ENCODE data around the gene FAM229A.

Gene FAM229A

GRCh38 chr1:32335790-32336590 lies 26.3 kb downstream of the FAM229A start, which contains the start of gene MARCKSL1:
Gene MARCKSL1, minus strand, starts transcription at chr1:32336233. Its CDS starts 200 bp downstream, at chr1:32336033.
- TF ChIP-seq REST (IDR thresholded peaks at IDR 0.05; ENCODE audit: low read depth) (no peak), EGR1 (IDR thresholded peaks at IDR 0.05) (no peak; the same call in 1 of the 2 replicates), TCF12 (IDR thresholded peaks at IDR 0.05; ENCODE audit: low read depth) (no peak), TAF1 (IDR thresholded peaks at IDR 0.05; ENCODE audit: low read depth) (peak; percentile 81), NFIC (IDR thresholded peaks at IDR 0.05) (peak; percentile 31; the same call in 1 of the 2 replicates), RAD21 (IDR thresholded peaks at IDR 0.05; ENCODE audit: low read depth) (no peak), YY1 (IDR thresholded peaks at IDR 0.05; ENCODE audit: low read depth) (no peak), MAX (IDR thresholded peaks at IDR 0.05) (0 out of 2 replicates have a peak, but pooled peaks have one; percentile 28), TEAD4 (IDR thresholded peaks at IDR 0.05) (no peak), CEBPB (IDR thresholded peaks at IDR 0.05) (no peak), ZBTB7A (IDR thresholded peaks at IDR 0.05; ENCODE audit: low read depth) (peak; percentile 94), CREB1 (IDR thresholded peaks at IDR 0.05; ENCODE audit: low read depth) (no peak), FOXM1 (IDR thresholded peaks at IDR 0.05; ENCODE audit: borderline replicate concordance, low read depth) (no peak)
- TF ChIP-seq, protein P1, sequence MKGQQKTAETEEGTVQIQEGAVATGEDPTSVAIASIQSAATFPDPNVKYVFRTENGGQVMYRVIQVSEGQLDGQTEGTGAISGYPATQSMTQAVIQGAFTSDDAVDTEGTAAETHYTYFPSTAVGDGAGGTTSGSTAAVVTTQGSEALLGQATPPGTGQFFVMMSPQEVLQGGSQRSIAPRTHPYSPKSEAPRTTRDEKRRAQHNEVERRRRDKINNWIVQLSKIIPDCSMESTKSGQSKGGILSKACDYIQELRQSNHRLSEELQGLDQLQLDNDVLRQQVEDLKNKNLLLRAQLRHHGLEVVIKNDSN (IDR thresholded peaks at IDR 0.05), result no peak

DNA sequence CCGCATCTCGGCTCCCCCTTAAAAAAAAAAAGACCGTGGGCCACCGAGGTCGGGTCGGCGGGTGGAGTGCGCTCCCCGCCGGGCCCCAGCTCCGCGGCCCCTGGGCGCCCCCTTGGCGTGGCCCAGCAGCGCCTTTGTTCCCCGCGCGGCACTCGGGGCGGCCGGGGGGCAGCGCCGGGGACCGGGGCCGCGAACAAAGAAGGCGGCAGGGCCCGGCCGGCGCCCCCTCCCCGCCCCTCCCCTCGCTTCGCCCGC lies 26.8 kb downstream of the FAM229A start:
- TF ChIP-seq ZBTB7A (IDR thresholded peaks at IDR 0.05; ENCODE audit: low read depth) (no peak; the same call in 1 of the 2 replicates), EP300 (IDR thresholded peaks at IDR 0.05; ENCODE audit: borderline replicate concordance) (no peak), FOXM1 (IDR thresholded peaks at IDR 0.05; ENCODE audit: borderline replicate concordance, low read depth) (no peak), NFIC (IDR thresholded peaks at IDR 0.05) (no peak), REST (IDR thresholded peaks at IDR 0.05; ENCODE audit: low read depth) (no peak), TEAD4 (IDR thresholded peaks at IDR 0.05) (no peak), MAX (IDR thresholded peaks at IDR 0.05) (no peak), EGR1 (IDR thresholded peaks at IDR 0.05) (no peak), CEBPB (IDR thresholded peaks at IDR 0.05) (no peak), TAF1 (IDR thresholded peaks at IDR 0.05; ENCODE audit: low read depth) (no peak), CREB1 (IDR thresholded peaks at IDR 0.05; ENCODE audit: low read depth) (no peak), TCF12 (IDR thresholded peaks at IDR 0.05; ENCODE audit: low read depth) (no peak), YY1 (IDR thresholded peaks at IDR 0.05; ENCODE audit: low read depth) (no peak), RAD21 (IDR thresholded peaks at IDR 0.05; ENCODE audit: low read depth) (no peak)
- TF ChIP-seq, protein P1 (IDR thresholded peaks at IDR 0.05), result no peak

GRCh38 chr1:32334864-32335534 lies 27.3 kb downstream of the FAM229A start:
- 0 out of 2 replicates have a peak, but pooled peaks have one; percentile 1 for TF ChIP-seq EGR1 (IDR thresholded peaks at IDR 0.05)
- no peak; the same call in 1 of the 2 replicates for TF ChIP-seq RAD21 (IDR thresholded peaks at IDR 0.05; ENCODE audit: low read depth)
- TF ChIP-seq MAX (IDR thresholded peaks at IDR 0.05), result peak; percentile 45; the same call in 1 of the 2 replicates
- TF ChIP-seq ZBTB7A (IDR thresholded peaks at IDR 0.05; ENCODE audit: low read depth), result peak; percentile 92
- peak; percentile 29; the same call in 1 of the 2 replicates for TF ChIP-seq TAF1 (IDR thresholded peaks at IDR 0.05; ENCODE audit: low read depth)

DNA sequence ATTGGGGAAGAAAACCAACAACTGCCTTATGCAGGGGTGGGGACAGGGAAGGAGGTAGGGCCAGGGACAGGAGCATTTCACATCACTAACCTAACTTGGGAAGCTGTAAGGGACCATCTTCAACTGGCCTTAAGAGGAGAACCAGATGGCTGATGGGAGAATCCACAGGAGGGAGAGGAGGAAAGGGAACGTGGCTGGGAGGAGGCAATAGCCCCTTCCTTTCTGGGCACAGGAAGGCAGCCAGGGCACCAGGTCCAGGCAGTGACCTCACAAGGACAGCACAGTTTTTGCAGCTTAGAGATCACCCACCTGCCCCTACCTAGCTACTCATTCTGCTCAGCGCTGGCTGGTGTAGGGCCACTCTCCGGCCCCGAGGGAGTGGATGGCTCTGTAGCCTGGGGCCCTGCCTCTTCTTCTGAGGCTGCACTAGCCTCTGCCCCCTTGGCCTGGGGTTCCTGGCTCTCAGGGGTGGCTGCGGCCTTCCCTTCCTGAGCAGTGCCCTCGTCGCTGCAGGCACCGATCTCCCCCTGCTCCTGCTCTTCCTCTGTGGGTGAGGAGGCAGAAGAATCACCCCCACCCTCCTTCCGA lies 27.9 kb downstream of the FAM229A start:
- TF ChIP-seq YY1 (IDR thresholded peaks at IDR 0.05; ENCODE audit: low read depth) (no peak), ZBTB7A (IDR thresholded peaks at IDR 0.05; ENCODE audit: low read depth) (no peak), REST (IDR thresholded peaks at IDR 0.05; ENCODE audit: low read depth) (no peak), FOXM1 (IDR thresholded peaks at IDR 0.05; ENCODE audit: borderline replicate concordance, low read depth) (no peak), EGR1 (IDR thresholded peaks at IDR 0.05) (no peak), RAD21 (IDR thresholded peaks at IDR 0.05; ENCODE audit: low read depth) (no peak), CREB1 (IDR thresholded peaks at IDR 0.05; ENCODE audit: low read depth) (no peak), TAF1 (IDR thresholded peaks at IDR 0.05; ENCODE audit: low read depth) (no peak), EP300 (IDR thresholded peaks at IDR 0.05; ENCODE audit: borderline replicate concordance) (no peak), NFIC (IDR thresholded peaks at IDR 0.05) (no peak), TEAD4 (IDR thresholded peaks at IDR 0.05) (no peak)

Data from Ishikawa (cell line).